Activated naive CD4-positive, alpha-beta T cell treated with anti-CD3 and anti-CD28 coated beads, Interleukin-2, amount 10 ng/mL, durations not matched to agents 7 days and 5 days (primary cell): ENCODE data around the gene FAM3B.

Source experiments
- CTCF ChIA-PET: fragments of 350-600 bp; sonication (Branson Sonifier 250); formaldehyde crosslinking; loops from one replicate; lab custom pipeline; 2021; ENCODE audit warnings: antibody characterized with exemption; lab: Charles Lee
- DNase-seq: peaks from one replicate; pipeline ENCODE4 v3.0.0-alpha.2; 2020
- H3K27ac Mint-ChIP-seq: one replicate; pipeline ENCODE4 v1.8.0; 2021; ENCODE audit warnings: mild to moderate bottlenecking, moderate library complexity, mixed read lengths
- H3K27me3 Mint-ChIP-seq: one replicate; pipeline ENCODE4 v1.8.0; 2021; ENCODE audit warnings: mild to moderate bottlenecking, mixed read lengths
- H3K36me3 Mint-ChIP-seq: one replicate; pipeline ENCODE4 v1.8.0; 2021; ENCODE audit warnings: mixed read lengths
- H3K4me1 Mint-ChIP-seq: one replicate; pipeline ENCODE4 v1.8.0; 2021; ENCODE audit warnings: mixed read lengths
- H3K4me3 Mint-ChIP-seq: one replicate; pipeline ENCODE4 v1.8.0; 2021; ENCODE audit warnings: mild to moderate bottlenecking, moderate library complexity, mixed read lengths
- H3K9me3 Mint-ChIP-seq: one replicate; pipeline ENCODE4 v1.8.0; 2021; ENCODE audit warnings: mixed read lengths

The FAM3B gene

DNA sequence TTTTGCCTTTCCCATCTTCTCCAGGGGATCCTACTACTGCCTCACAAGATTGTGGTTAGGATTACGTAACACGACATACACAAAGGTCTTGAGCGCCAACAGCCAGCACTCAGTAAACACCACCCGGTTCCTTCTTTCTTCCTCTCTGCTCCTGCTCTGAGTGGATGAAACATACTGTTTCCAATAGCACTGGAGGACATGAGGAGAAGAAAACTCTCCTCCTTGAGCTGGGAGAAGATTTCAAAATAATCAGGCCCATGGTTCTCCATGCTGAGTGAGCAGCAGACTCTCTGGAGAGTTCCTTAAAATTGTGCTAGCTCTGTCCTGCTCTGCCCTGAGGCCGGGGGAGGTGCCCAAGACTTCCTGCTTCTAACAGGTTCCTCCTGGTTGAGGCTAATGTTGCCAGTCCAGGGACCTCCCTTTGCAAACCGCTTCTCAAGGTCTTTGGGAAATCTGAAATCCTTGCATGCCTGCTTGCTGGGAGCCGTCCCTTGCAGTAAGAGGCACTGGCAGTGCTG is 80.0 kb downstream of the FAM3B start:
- no peaks in the 10 kb centered on the region for H3K9me3 Mint-ChIP-seq
- peaks cover 3% of the 10 kb centered on the region for H3K4me1 Mint-ChIP-seq
- H3K27me3 Mint-ChIP-seq: no peaks in the 10 kb centered on the region
- no peak overlapping the region for H3K27ac Mint-ChIP-seq
- H3K36me3 Mint-ChIP-seq: peaks cover 62% of the 10 kb centered on the region
- CTCF ChIA-PET: interaction anchor here (1.5 kb wide), 1 partner anchor 16 kb away, joined by 3 read pairs; no protein-coding TSS in a partner anchor
- no peak overlapping the region for H3K4me3 Mint-ChIP-seq
- DNase-seq: no peak

DNA sequence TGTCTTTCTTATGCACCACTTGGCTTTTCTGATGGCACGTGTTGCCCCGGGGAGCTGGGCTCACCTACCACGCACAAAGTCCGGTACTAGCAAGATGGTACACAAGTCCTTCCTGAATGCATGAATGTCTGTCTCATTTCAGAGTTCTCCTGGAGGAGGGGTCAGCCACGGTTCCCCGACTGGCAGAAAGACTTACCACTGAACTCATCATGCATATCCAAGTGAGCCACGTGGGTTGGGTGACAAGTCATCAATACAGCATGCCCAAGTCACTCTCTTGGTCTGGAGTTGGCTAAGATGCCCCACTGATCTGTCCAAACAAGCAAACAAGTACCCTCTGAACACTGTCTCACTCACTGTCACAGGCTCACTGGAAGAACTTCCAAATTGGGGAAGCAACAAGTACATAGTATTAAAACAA is 80.9 kb downstream of the FAM3B start:
- Mint-ChIP-seq H3K9me3 (no peaks in the 10 kb centered on the region), H3K4me3 (no peak overlapping the region), H3K27me3 (no peaks in the 10 kb centered on the region), H3K36me3 (peaks cover 59% of the 10 kb centered on the region), H3K4me1 (peaks cover 3% of the 10 kb centered on the region), H3K27ac (no peak overlapping the region)
- CTCF ChIA-PET: interaction anchor here (1.0 to 1.5 kb wide), 2 partner anchors 15 to 114 kb away, joined by 3 read pairs; no protein-coding TSS in a partner anchor
- DNase-seq: no peak

DNA sequence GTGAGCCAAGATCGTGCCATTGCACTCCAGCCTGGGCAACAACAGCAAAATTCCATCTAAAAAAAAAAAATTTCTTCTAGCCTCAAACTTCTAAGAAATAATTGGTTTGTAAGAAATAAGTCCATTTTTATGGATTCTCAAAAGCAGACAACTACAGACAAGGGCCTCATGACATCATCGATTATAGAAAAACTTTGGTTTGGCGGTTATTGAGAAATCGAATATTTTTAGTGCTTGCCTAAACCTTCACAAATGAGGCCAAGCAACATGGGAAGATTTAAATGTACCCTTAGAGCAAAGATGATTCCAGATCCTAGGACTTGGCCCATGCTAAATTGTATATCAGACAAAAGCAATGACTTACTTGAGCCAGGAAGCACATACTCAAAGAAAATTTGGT is 81.7 kb downstream of the FAM3B start:
- no peak for DNase-seq
- H3K4me1 Mint-ChIP-seq: peaks cover 3% of the 10 kb centered on the region
- CTCF ChIA-PET: interaction anchor here (1.0 kb wide), 1 partner anchor 115 kb away, joined by 3 read pairs; no protein-coding TSS in a partner anchor
- H3K27me3 Mint-ChIP-seq: no peaks in the 10 kb centered on the region
- no peak overlapping the region for H3K27ac Mint-ChIP-seq
- no peaks in the 10 kb centered on the region for H3K9me3 Mint-ChIP-seq
- H3K36me3 Mint-ChIP-seq: peaks cover 63% of the 10 kb centered on the region
- no peak overlapping the region for H3K4me3 Mint-ChIP-seq

DNA sequence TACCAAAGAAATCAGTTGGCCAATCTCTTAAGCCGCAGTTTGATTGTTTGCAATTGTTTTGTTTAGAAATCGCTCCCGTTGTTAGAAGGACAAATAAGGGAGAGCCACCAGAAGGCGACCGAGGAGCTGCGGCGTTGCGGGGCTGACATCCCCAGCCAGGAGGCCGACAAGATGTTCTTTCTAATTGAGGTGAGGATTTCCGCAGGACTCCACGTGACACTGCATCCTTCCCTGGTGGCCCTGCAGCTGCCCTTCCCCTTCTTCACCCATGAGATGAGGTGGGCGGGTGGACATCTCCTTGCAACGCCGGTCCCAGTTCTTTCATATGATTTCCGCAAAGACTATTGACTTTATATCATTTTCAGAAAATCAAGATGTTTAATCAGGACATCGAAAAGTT is 82.2 kb downstream of the FAM3B start:
- Mint-ChIP-seq H3K27me3 (no peaks in the 10 kb centered on the region), H3K4me1 (peaks cover 3% of the 10 kb centered on the region), H3K27ac (no peak overlapping the region), H3K36me3 (peaks cover 58% of the 10 kb centered on the region), H3K9me3 (no peaks in the 10 kb centered on the region), H3K4me3 (no peak overlapping the region)
- DNase-seq: no peak
- CTCF ChIA-PET: no interaction called here

DNA sequence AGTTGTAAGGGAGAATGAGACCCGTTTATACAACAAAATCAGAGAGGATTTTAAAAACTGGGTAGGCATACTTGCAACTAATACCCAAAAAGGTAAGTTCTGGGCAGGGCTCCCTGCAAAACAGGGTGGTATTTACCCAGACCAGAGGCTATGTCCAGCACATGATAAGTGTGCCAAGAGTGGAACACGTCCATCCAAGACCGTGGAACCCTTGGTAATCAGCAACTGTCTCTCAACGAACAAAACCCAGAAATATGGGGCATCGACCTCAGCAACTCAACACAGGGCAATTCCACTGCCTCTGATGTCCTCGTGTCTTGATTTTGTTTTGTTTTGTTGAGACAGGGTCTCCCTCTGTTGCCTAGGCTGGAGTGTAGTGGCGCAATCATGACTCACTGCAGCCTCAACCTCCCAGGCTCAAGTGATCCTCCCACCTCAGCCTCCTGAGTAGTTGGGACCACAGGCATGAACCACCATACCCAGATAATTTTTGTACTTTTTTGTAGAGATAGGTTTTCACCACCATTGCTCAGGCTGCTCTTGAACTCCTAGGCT is 82.7 kb downstream of the FAM3B start:
- Mint-ChIP-seq H3K27ac (no peak overlapping the region), H3K4me1 (peaks cover 4% of the 10 kb centered on the region), H3K27me3 (no peaks in the 10 kb centered on the region), H3K36me3 (peaks cover 57% of the 10 kb centered on the region), H3K9me3 (no peaks in the 10 kb centered on the region), H3K4me3 (no peak overlapping the region)
- no peak for DNase-seq
- CTCF ChIA-PET: no interaction called here

DNA sequence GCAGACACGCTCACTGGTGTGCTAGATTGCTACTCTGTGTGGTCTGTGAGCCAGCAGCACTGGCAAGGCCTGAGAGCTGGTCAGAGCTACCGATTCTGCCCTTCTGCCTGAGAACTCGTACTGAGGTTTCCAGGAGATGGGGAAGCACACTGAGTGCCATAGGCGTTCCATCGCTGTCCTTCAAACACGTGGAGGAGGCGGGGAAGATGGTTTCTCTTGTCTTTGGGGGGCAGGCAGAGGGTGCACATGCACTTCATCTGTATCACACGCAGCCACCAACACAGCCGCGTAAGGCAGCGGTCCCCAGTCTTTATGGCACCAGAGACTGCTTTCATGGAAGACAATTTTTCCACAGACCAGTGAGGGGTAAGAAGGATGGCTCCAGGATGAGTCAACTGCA is 85.6 kb downstream of the FAM3B start:
- no peak for DNase-seq
- CTCF ChIA-PET: no interaction called here
- Mint-ChIP-seq H3K4me1 (peaks cover 4% of the 10 kb centered on the region), H3K4me3 (no peak overlapping the region), H3K27ac (no peak overlapping the region), H3K9me3 (no peaks in the 10 kb centered on the region), H3K36me3 (peaks cover 54% of the 10 kb centered on the region), H3K27me3 (no peaks in the 10 kb centered on the region)

DNA sequence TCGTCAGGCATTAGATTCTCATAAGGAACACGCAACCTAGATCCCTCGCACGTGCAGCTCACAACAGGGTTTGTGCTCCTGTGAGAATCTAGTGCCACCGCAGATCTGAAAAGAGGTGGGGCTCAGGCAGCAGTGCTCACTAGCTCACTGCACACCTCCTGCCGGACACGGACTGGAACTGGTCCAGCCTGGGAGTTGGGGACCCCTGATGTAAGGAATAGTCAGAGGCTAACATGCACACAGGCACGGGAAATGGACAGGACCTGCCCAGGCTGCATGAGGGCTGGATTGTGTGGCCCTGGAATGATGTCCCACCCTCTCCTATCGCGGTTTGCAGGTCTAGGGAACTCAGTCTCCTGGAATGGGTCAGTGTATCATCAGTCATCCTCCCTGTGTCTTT is 86.2 kb downstream of the FAM3B start:
- Mint-ChIP-seq H3K9me3 (no peaks in the 10 kb centered on the region), H3K4me3 (no peak overlapping the region), H3K4me1 (peaks cover 4% of the 10 kb centered on the region), H3K36me3 (peaks cover 53% of the 10 kb centered on the region), H3K27ac (no peak overlapping the region), H3K27me3 (no peaks in the 10 kb centered on the region)
- no peak for DNase-seq
- CTCF ChIA-PET: no interaction called here

DNA sequence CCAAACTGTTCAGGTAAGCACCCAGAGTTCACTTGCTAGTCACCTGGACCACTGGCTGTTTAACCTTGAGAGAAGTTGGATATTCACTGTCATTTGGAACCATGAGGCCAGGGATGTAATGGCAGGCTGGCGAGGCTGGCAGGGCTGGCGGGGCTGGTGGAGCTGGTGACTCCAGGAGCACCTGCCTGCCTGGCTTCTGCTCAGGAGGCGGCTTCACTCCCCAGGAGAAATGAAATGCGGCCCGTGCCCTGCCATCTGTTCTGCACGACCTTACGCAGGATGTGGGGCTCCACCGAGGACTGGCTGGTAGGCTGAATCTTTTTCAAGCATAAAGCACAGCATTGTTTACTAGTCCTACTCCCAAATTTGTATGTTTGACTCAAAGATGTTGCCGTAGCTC is 86.7 kb downstream of the FAM3B start:
- Mint-ChIP-seq H3K27ac (no peak overlapping the region), H3K9me3 (no peaks in the 10 kb centered on the region), H3K4me1 (peaks cover 4% of the 10 kb centered on the region), H3K4me3 (no peak overlapping the region), H3K36me3 (peaks cover 54% of the 10 kb centered on the region), H3K27me3 (no peaks in the 10 kb centered on the region)
- DNase-seq: no peak
- CTCF ChIA-PET: no interaction called here

DNA sequence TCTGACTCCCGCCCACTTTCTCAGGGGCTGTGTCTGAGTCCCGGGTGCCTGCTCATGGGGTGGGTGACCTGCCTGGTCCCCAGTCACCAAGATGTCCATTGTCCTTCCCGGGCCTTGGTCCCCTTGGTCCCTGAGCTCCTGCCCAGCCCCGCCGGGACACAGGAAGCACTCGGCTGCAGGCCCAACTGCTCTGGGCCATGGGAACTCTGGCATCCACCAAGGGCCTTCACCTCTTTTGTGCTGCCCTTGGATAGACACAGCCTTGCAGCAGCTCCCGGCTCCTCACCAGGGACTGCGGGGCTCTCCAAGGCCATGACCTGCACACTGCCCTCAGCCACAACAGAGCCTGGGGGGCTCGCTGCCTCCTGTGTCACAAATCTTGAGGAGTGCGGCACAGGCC is 87.4 kb downstream of the FAM3B start:
- H3K36me3 Mint-ChIP-seq: peaks cover 55% of the 10 kb centered on the region
- no peaks in the 10 kb centered on the region for H3K27me3 Mint-ChIP-seq
- no peak overlapping the region for H3K27ac Mint-ChIP-seq
- H3K9me3 Mint-ChIP-seq: no peaks in the 10 kb centered on the region
- peaks cover 4% of the 10 kb centered on the region for H3K4me1 Mint-ChIP-seq
- CTCF ChIA-PET: no interaction called here
- no peak for DNase-seq
- H3K4me3 Mint-ChIP-seq: no peak overlapping the region

DNA sequence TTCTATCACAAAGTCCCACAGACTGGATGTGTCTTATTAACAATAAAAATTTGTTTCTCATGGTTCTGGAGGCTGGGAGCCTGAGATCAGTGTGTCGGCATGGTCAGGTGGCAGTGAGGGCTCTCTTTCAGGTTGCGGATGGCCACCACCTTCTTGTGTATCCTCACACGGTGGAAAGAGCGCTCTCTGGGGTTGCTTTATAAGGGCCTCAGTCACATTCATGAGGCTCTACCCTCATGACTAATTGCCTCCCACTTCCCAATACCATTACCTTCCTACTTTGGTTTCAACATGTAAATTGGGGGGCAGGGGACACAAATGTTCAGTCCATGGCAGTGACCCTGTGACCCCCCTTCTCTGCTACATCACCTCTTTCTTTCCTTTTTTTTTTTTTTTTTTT is 88.7 kb downstream of the FAM3B start:
- Mint-ChIP-seq H3K4me3 (no peak overlapping the region), H3K4me1 (peaks cover 4% of the 10 kb centered on the region), H3K27me3 (no peaks in the 10 kb centered on the region), H3K27ac (no peak overlapping the region), H3K36me3 (peaks cover 61% of the 10 kb centered on the region), H3K9me3 (no peaks in the 10 kb centered on the region)
- DNase-seq: no peak
- CTCF ChIA-PET: no interaction called here

DNA sequence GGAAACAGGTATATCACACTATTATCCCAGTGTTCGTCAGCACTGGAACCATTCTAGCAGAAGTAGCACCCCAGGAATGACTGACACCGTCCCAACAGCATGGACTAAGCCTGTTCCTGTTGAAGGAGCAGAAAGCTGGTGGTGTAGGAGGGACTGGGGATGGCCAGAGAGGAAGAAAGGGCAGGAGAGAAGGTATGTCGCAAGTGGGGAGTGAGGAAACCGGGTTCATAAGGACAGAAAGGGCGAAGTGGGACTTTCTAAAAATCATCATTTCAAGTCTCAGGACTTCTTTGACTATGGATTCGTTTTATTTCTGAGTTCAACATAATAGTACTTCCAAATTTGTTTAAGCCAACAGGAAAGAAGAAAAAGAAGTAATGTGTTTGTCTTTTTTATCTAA is 89.7 kb downstream of the FAM3B start:
- H3K4me1 Mint-ChIP-seq: peaks cover 6% of the 10 kb centered on the region
- DNase-seq: no peak
- H3K27ac Mint-ChIP-seq: no peak overlapping the region
- CTCF ChIA-PET: no interaction called here
- no peak overlapping the region for H3K4me3 Mint-ChIP-seq
- H3K9me3 Mint-ChIP-seq: peaks cover 1% of the 10 kb centered on the region
- peaks cover 61% of the 10 kb centered on the region for H3K36me3 Mint-ChIP-seq
- H3K27me3 Mint-ChIP-seq: no peaks in the 10 kb centered on the region
